Caco-2 (cell line): ENCODE measurements around the gene PTPRN2. TPM values are rescaled to one million over a fixed set of nuclear protein-coding genes. Genes with fewer than 3 reads are reported as not detected.

Source experiments
- BruUV-seq: library from RNA; stranded (reverse); fragments of 400-500 nt; replicated peaks from 2 replicates; lab custom pipeline; 2021; lab: Mats Ljungman, UMichigan
- CTCF ChIA-PET: fragments of 300-600 bp; sonication (Branson Sonifier 250); formaldehyde crosslinking; loops from one replicate; lab custom pipeline; 2022; ENCODE audit warnings: antibody characterized with exemption; lab: Charles Lee
- POLR2A ChIA-PET: fragments of 300-600 bp; sonication (Branson Sonifier 250); formaldehyde crosslinking; loops from one replicate; lab custom pipeline; 2022; ENCODE audit warnings: antibody characterized with exemption; lab: Charles Lee
- DNase-seq, 2 experiments: peaks; one replicate each; pipeline versions ENCODE4 v3.0.0 to v3.0.0-alpha.2; 2020 to 2022
- H3K27me3 ChIP-seq: replicated peaks from 2 replicates; pipeline ENCODE4 v1.6.0; 2011; ENCODE audit warnings: low read length; ENCODE audit not compliant: control insufficient read depth, insufficient read depth
- H3K36me3 ChIP-seq: 2 replicates; pipeline ENCODE4 v1.5.1; 2011; ENCODE audit warnings: low read length; ENCODE audit not compliant: control insufficient read depth, insufficient read depth
- H3K4me1 ChIP-seq: fragments of 250-450 bp; sonication (Bioruptor Pico); 2 replicates; pipeline ENCODE4 v1.5.1; 2020; ENCODE audit warnings: mild to moderate bottlenecking
- H3K4me3 ChIP-seq: 2 replicates; pipeline ENCODE4 v1.5.1; 2011; ENCODE audit warnings: low read depth, mild to moderate bottlenecking, control low read depth, low read length
- H3K9me3 ChIP-seq: fragments of 250-450 bp; sonication (Bioruptor Pico); 2 replicates; pipeline ENCODE4 v1.5.1; 2020; ENCODE audit warnings: mild to moderate bottlenecking, moderate library complexity
- H3K27ac Mint-ChIP-seq: one replicate; pipeline ENCODE4 v1.8.0; 2022; ENCODE audit warnings: mixed read lengths; ENCODE audit not compliant: unreplicated experiment
- H3K27me3 Mint-ChIP-seq: one replicate; pipeline ENCODE4 v1.8.0; 2022; ENCODE audit warnings: mixed read lengths; ENCODE audit not compliant: insufficient read depth, unreplicated experiment
- H3K36me3 Mint-ChIP-seq: one replicate; pipeline ENCODE4 v1.8.0; 2022; ENCODE audit warnings: mild to moderate bottlenecking, mixed read lengths; ENCODE audit not compliant: insufficient read depth, unreplicated experiment
- H3K4me1 Mint-ChIP-seq: one replicate; pipeline ENCODE4 v1.8.0; 2022; ENCODE audit warnings: low read depth, mixed read lengths; ENCODE audit not compliant: unreplicated experiment
- H3K4me3 Mint-ChIP-seq: one replicate; pipeline ENCODE4 v1.8.0; 2022; ENCODE audit warnings: mild to moderate bottlenecking, moderate library complexity, mixed read lengths; ENCODE audit not compliant: unreplicated experiment
- H3K9me3 Mint-ChIP-seq: one replicate; pipeline ENCODE4 v1.8.0; 2022; ENCODE audit warnings: mixed read lengths; ENCODE audit not compliant: unreplicated experiment
- CTCF ChIP-seq, 2 experiments: fragments of 200-600 bp in 1 of 2; IDR thresholded peaks; 1 replicate in 1 of 2; 2 replicates in 1 of 2; pipeline versions ENCODE4 v1.5.1 to v1.8.0; 2011 to 2022; ENCODE audit warnings: antibody characterized with exemption in 1 of 2, control low read depth in 1 of 2, inconsistent platforms in 1 of 2, low read depth in 1 of 2, low read length in 1 of 2, mild to moderate bottlenecking in 1 of 2, moderate library complexity in 1 of 2; ENCODE audit not compliant: insufficient read depth in 1 of 2, severe bottlenecking in 1 of 2, unreplicated experiment in 1 of 2
- intact Hi-C: fragments of 100-400 bp; cut with micrococcal nuclease; formaldehyde crosslinking; loops from one replicate; pipeline ENCODE4 v1.10.0; 2022; ENCODE audit not compliant: unreplicated experiment
- total RNA-seq: library from RNA; stranded (reverse); gene quantifications from 2 replicates; pipeline ENCODE4 v1.2.3, GENCODE V29; 2022

PTPRN2 gene
- total RNA-seq, 1 experiment from 2014 or later = 1.4 TPM

GRCh38 chr7:157517782-157518513 lies 1069.7 kb downstream of the PTPRN2 start:
- DNase-seq = no peak
- no peak overlapping the region for H3K27ac Mint-ChIP-seq
- no peaks in the 10 kb centered on the region for H3K36me3 Mint-ChIP-seq
- POLR2A ChIA-PET = no interaction called here
- no peak overlapping the region for H3K4me3 Mint-ChIP-seq
- no TSS peak for BruUV-seq
- H3K27me3 Mint-ChIP-seq = peaks cover 5% of the 10 kb centered on the region
- Histone ChIP-seq H3K4me3 (no peak overlapping the region), H3K4me1 (no peaks in the 10 kb centered on the region), H3K27me3 (no peaks in the 10 kb centered on the region), H3K9me3 (no peaks in the 10 kb centered on the region), H3K36me3 (no peaks in the 10 kb centered on the region)
- no peaks in the 10 kb centered on the region for H3K9me3 Mint-ChIP-seq
- intact Hi-C loops = no loop called here
- CTCF ChIA-PET = no interaction called here
- TF ChIP-seq CTCF (IDR thresholded peaks at IDR 0.05; ENCODE audit: insufficient read depth in 1 of 2, low read depth in 1 of 2, low read length in 1 of 2, severe bottlenecking in 1 of 2, unreplicated experiment in 1 of 2) = no peak
- no peaks in the 10 kb centered on the region for H3K4me1 Mint-ChIP-seq

GRCh38 chr7:157516911-157517781 lies 1070.5 kb downstream of the PTPRN2 start:
- Mint-ChIP-seq H3K27ac (no peak overlapping the region), H3K36me3 (no peaks in the 10 kb centered on the region), H3K9me3 (no peaks in the 10 kb centered on the region), H3K4me3 (no peak overlapping the region), H3K4me1 (no peaks in the 10 kb centered on the region), H3K27me3 (peaks cover 3% of the 10 kb centered on the region)
- Histone ChIP-seq H3K36me3 (no peaks in the 10 kb centered on the region), H3K9me3 (no peaks in the 10 kb centered on the region), H3K4me3 (no peak overlapping the region), H3K27me3 (no peaks in the 10 kb centered on the region), H3K4me1 (no peaks in the 10 kb centered on the region)
- DNase-seq = no peak
- intact Hi-C loops = no loop called here
- ChIA-PET CTCF (no interaction called here), POLR2A (no interaction called here)
- no peak for TF ChIP-seq CTCF (IDR thresholded peaks at IDR 0.05; ENCODE audit: insufficient read depth in 1 of 2, low read depth in 1 of 2, low read length in 1 of 2, severe bottlenecking in 1 of 2, unreplicated experiment in 1 of 2)
- BruUV-seq = no TSS peak

GRCh38 chr7:157516311-157516710 lies 1071.3 kb downstream of the PTPRN2 start:
- no TSS peak for BruUV-seq
- no peaks in the 10 kb centered on the region for H3K4me1 ChIP-seq
- TF ChIP-seq CTCF (IDR thresholded peaks at IDR 0.05; ENCODE audit: insufficient read depth in 1 of 2, low read depth in 1 of 2, low read length in 1 of 2, severe bottlenecking in 1 of 2, unreplicated experiment in 1 of 2) = no peak
- Mint-ChIP-seq H3K4me1 (no peaks in the 10 kb centered on the region), H3K36me3 (no peaks in the 10 kb centered on the region), H3K4me3 (no peak overlapping the region), H3K9me3 (no peaks in the 10 kb centered on the region), H3K27me3 (peaks cover 3% of the 10 kb centered on the region), H3K27ac (no peak overlapping the region)
- H3K36me3 ChIP-seq = no peaks in the 10 kb centered on the region
- no peak for DNase-seq
- H3K9me3 ChIP-seq = no peaks in the 10 kb centered on the region
- H3K4me3 ChIP-seq = no peak overlapping the region
- intact Hi-C loops = no loop called here
- ChIA-PET POLR2A (no interaction called here), CTCF (no interaction called here)
- no peaks in the 10 kb centered on the region for H3K27me3 ChIP-seq
